IMR-90 (cell line): Measurements from ENCODE around the gene PCDHGB3. TPM values are rescaled to one million over a fixed set of nuclear protein-coding genes. Genes with fewer than 3 reads are reported as not detected.

Experiments used
- ATAC-seq: fragments of 200-7000 bp; cut with Tn5 transposase; 2 replicates; pipeline ENCODE4 v1.9.1; 2020; ENCODE audit warnings: low read depth, mild to moderate bottlenecking, moderate library complexity
- BruUV-seq: library from RNA; stranded (reverse); fragments of 400-500 nt; replicated peaks from 2 replicates; lab custom pipeline; 2021; lab: Mats Ljungman, UMichigan
- CTCF ChIA-PET: fragments of 300-600 bp; formaldehyde crosslinking; extraction: SDS; loops from one replicate; lab custom pipeline; 2021; ENCODE audit warnings: antibody characterized with exemption; lab: Yijun Ruan, JAX
- POLR2A ChIA-PET: fragments of 300-600 bp; sonication (Branson Sonifier 250); formaldehyde crosslinking; loops from one replicate; lab custom pipeline; 2022; ENCODE audit warnings: antibody characterized with exemption; ENCODE audit not compliant: unreplicated experiment; lab: Charles Lee
- DNase-seq: peaks from one replicate; pipeline ENCODE4 v3.0.0; 2013
- H2AFZ ChIP-seq: replicated peaks from 2 replicates; pipeline ENCODE3; 2013; ENCODE audit warnings: low read length, mild to moderate bottlenecking; ENCODE audit not compliant: poor library complexity
- H2AK5ac ChIP-seq: 2 replicates; pipeline ENCODE4 v1.6.1; 2013; ENCODE audit warnings: low read depth, low read length, inconsistent platforms
- H2AK9ac ChIP-seq: replicated peaks from 2 replicates; pipeline ENCODE3; 2013; ENCODE audit warnings: mild to moderate bottlenecking, low read depth, low read length, moderate library complexity; ENCODE audit not compliant: poor library complexity
- H2BK120ac ChIP-seq: 2 replicates; pipeline ENCODE4 v1.6.1; 2013; ENCODE audit warnings: low read depth, low read length, inconsistent platforms
- H2BK15ac ChIP-seq: 3 replicates; pipeline ENCODE4 v1.6.1; 2013; ENCODE audit warnings: low read depth, low read length, inconsistent platforms
- H2BK20ac ChIP-seq: 2 replicates; pipeline ENCODE4 v1.6.1; 2013; ENCODE audit warnings: low read depth, mild to moderate bottlenecking, inconsistent platforms, low read length, moderate library complexity
- H2BK5ac ChIP-seq: 2 replicates; pipeline ENCODE4 v1.6.1; 2013; ENCODE audit warnings: mild to moderate bottlenecking, low read depth, low read length, inconsistent platforms; ENCODE audit not compliant: poor library complexity, severe bottlenecking
- H3K14ac ChIP-seq: replicated peaks from 2 replicates; pipeline ENCODE4 v1.6.1; 2013; ENCODE audit warnings: low read depth, low read length, inconsistent platforms
- H3K18ac ChIP-seq: 2 replicates; pipeline ENCODE4 v1.6.1; 2013; ENCODE audit warnings: low read depth, low read length, control low read depth
- H3K23ac ChIP-seq: 2 replicates; pipeline ENCODE4 v1.6.1; 2013; ENCODE audit warnings: low read depth, low read length, inconsistent platforms
- H3K27ac ChIP-seq: 2 replicates; pipeline ENCODE4 v1.5.1; 2013; ENCODE audit warnings: mild to moderate bottlenecking, control low read depth, low read length; ENCODE audit not compliant: insufficient read depth
- H3K27me3 ChIP-seq: 2 replicates; pipeline ENCODE4 v1.6.1; 2013; ENCODE audit warnings: low read length; ENCODE audit not compliant: control insufficient read depth, insufficient read depth
- H3K36me3 ChIP-seq: 2 replicates; pipeline ENCODE4 v1.6.1; 2013; ENCODE audit warnings: low read length, mixed read lengths; ENCODE audit not compliant: control insufficient read depth, insufficient read depth
- H3K4ac ChIP-seq: 2 replicates; pipeline ENCODE4 v1.6.1; 2013; ENCODE audit warnings: low read depth, low read length, inconsistent platforms
- H3K4me1 ChIP-seq: 2 replicates; pipeline ENCODE4 v1.6.1; 2013; ENCODE audit warnings: low read length, mixed read lengths; ENCODE audit not compliant: control insufficient read depth, insufficient read depth
- H3K4me2 ChIP-seq: 2 replicates; pipeline ENCODE4 v1.6.1; 2013; ENCODE audit warnings: low read depth, mild to moderate bottlenecking, control low read depth, low read length, moderate library complexity
- H3K4me3 ChIP-seq: 2 replicates; pipeline ENCODE4 v1.5.1; 2013; ENCODE audit warnings: low read depth, mild to moderate bottlenecking, control low read depth, low read length, moderate library complexity; ENCODE audit not compliant: insufficient read depth
- H3K56ac ChIP-seq: 2 replicates; pipeline ENCODE4 v1.6.1; 2013; ENCODE audit warnings: low read length, inconsistent platforms; ENCODE audit not compliant: insufficient read depth; ENCODE audit errors: extremely low read depth
- H3K79me1 ChIP-seq, 2 experiments: 2 replicates each; pipeline ENCODE4 v1.6.1; 2013; ENCODE audit warnings: low read length in 2 of 2, inconsistent platforms in 1 of 2, low read depth in 1 of 2
- H3K9ac ChIP-seq: 2 replicates; pipeline ENCODE4 v1.6.1; 2013; ENCODE audit warnings: low read depth, low read length, control low read depth
- H3K9me1 ChIP-seq: 2 replicates; pipeline ENCODE4 v1.6.1; 2013; ENCODE audit warnings: low read length, inconsistent platforms; ENCODE audit not compliant: insufficient read depth
- H3K9me3 ChIP-seq: 2 replicates; pipeline ENCODE4 v1.6.1; 2013; ENCODE audit warnings: low read length; ENCODE audit not compliant: control insufficient read depth, insufficient read depth
- H4K20me1 ChIP-seq: 2 replicates; pipeline ENCODE4 v1.6.1; 2013; ENCODE audit warnings: low read length, inconsistent platforms; ENCODE audit not compliant: insufficient read depth
- H4K5ac ChIP-seq: 2 replicates; pipeline ENCODE4 v1.6.1; 2013; ENCODE audit warnings: mild to moderate bottlenecking, low read depth, low read length, control low read depth
- H4K8ac ChIP-seq, 2 experiments: 2 replicates each; pipeline ENCODE4 v1.6.1; 2013; ENCODE audit warnings: low read depth in 2 of 2, low read length in 2 of 2, control low read depth in 1 of 2, inconsistent platforms in 1 of 2
- H4K91ac ChIP-seq: 2 replicates; pipeline ENCODE4 v1.6.1; 2013; ENCODE audit warnings: low read depth, low read length, inconsistent platforms; ENCODE audit not compliant: insufficient read depth
- BHLHE40 ChIP-seq: fragments of 150-350 bp; IDR thresholded peaks from 2 replicates; pipeline ENCODE4 v1.6.1; 2016; ENCODE audit warnings: mild to moderate bottlenecking, low read depth, low read length
- CEBPB ChIP-seq: IDR thresholded peaks from 2 replicates; pipeline ENCODE4 v1.6.1; 2012; ENCODE audit warnings: low read depth, low read length, improper control_type of control experiment
- FOS ChIP-seq: fragments of 150-350 bp; IDR thresholded peaks from 2 replicates; pipeline ENCODE4 v1.6.1; 2016; ENCODE audit warnings: low read depth, low read length
- MXI1 ChIP-seq: IDR thresholded peaks from 2 replicates; pipeline ENCODE4 v1.6.1; 2012; ENCODE audit warnings: low read depth, mild to moderate bottlenecking, low read length, moderate library complexity, borderline replicate concordance
- NFE2L2 ChIP-seq: fragments of 150-350 bp; IDR thresholded peaks from 2 replicates; pipeline ENCODE4 v1.6.1; 2016; ENCODE audit warnings: low read depth, mild to moderate bottlenecking, low read length
- POLR2A ChIP-seq: IDR thresholded peaks from 2 replicates; pipeline ENCODE4 v1.6.1; 2012; ENCODE audit warnings: mild to moderate bottlenecking, low read depth, low read length
- RAD21 ChIP-seq: IDR thresholded peaks from 2 replicates; pipeline ENCODE4 v1.6.1; 2012; ENCODE audit warnings: low read length, improper control_type of control experiment
- SMC3 ChIP-seq: fragments of 150-350 bp; IDR thresholded peaks from 2 replicates; pipeline ENCODE4 v1.6.1; 2016; ENCODE audit warnings: low read depth, mild to moderate bottlenecking, antibody characterized with exemption, low read length, moderate library complexity
- WGBS, 2 experiments: methylation state at CpG; one replicate each; pipeline versions ENCODE4 v1.1.5 to v1.1.7; 2013; ENCODE audit warnings: missing lambda C conversion rate in 2 of 2; ENCODE audit not compliant: insufficient read length in 1 of 2; ENCODE audit errors: extremely low coverage in 2 of 2; 5-methylcytosine and 5-hydroxymethylcytosine counted together
- dilution Hi-C: fragments of 300-500 bp; cut with HindIII; formaldehyde crosslinking; loops from one replicate; pipeline ENCODE4 v1.14.3; 2018; ENCODE audit warnings: low sequenced_read_pairs; ENCODE audit not compliant: unreplicated experiment
- in situ Hi-C: fragments of 300-500 bp; cut with MboI; formaldehyde crosslinking; loops from 3 replicates; pipeline ENCODE4 v1.14.3; 2019; ENCODE audit warnings: low sequenced_read_pairs, inconsistent platforms, mixed read lengths
- intact Hi-C: fragments of 100-400 bp; cut with micrococcal nuclease; formaldehyde crosslinking; loops from 2 replicates; pipeline ENCODE4 v1.10.0; 2022
- polyA plus RNA-seq, 3 experiments: library from polyadenylated mRNA; depleted of rRNA; stranded (reverse); fragments of >200 nt; gene quantifications; 2 replicates each; pipeline ENCODE4 v1.2.3, GENCODE V29; 2012; ENCODE audit warnings: low replicate concordance in 1 of 3
- total RNA-seq: library from RNA; depleted of rRNA; stranded (reverse); fragments of >200 nt; gene quantifications from 2 replicates; pipeline ENCODE4 v1.2.3, GENCODE V29; 2012
- TF ChIP-seq, protein P1 (sequence below): fragments of 150-350 bp; IDR thresholded peaks from 2 replicates; pipeline ENCODE4 v1.6.1; 2016; ENCODE audit warnings: low read depth, mild to moderate bottlenecking, low read length, moderate library complexity, borderline replicate concordance

The PCDHGB3 gene
- total and polyA plus RNA-seq, 2 of the 4 experiments (the other 2 are of a cell fraction), result 3.4 to 5.9 TPM

- no peak overlapping the region for H3K4ac ChIP-seq
- H2AK9ac ChIP-seq, result no peak overlapping the region
- H4K5ac ChIP-seq, result peak overlapping the region; percentile 12; the same call in 1 of the 2 replicates
- no peaks in the 10 kb centered on the region for H4K20me1 ChIP-seq
- ATAC-seq (peak; percentile 48), DNase-seq (no peak)
- H3K9me3 ChIP-seq, result peaks cover 42% of the 10 kb centered on the region
- no peak overlapping the region; the same call in 1 of the 2 replicates for H3K23ac ChIP-seq
- no peak overlapping the region for H2AK5ac ChIP-seq
- peak overlapping the region; percentile 21 for H3K9ac ChIP-seq
- H2BK5ac ChIP-seq, result no peak overlapping the region
- dilution Hi-C loops, result no loop called here
- no peak overlapping the region for H3K56ac ChIP-seq
- no peak overlapping the region for H4K91ac ChIP-seq
- H2AFZ ChIP-seq, result peak overlapping the region; percentile 87
- POLR2A ChIA-PET, result no interaction called here
- H3K4me2 ChIP-seq, result peak overlapping the region; percentile 58; the same call in 1 of the 2 replicates
- peak overlapping the region in 1 of 2 experiments; percentile 53; a peak in 1 of 4 replicates for H4K8ac ChIP-seq
- no TSS peak for BruUV-seq
- CTCF ChIA-PET, result no interaction called here
- H2BK15ac ChIP-seq, result no peak overlapping the region
- intact Hi-C loops, result no loop called here
- in situ Hi-C loops, result no loop called here
- H3K18ac ChIP-seq, result peak overlapping the region; percentile 51; the same call in 1 of the 2 replicates
- no peaks in the 10 kb centered on the region for H3K4me1 ChIP-seq
- H3K27ac ChIP-seq, result peak overlapping the region; percentile 44
- peaks cover 4% of the 10 kb centered on the region; the same call in 1 of the 2 replicates for H3K36me3 ChIP-seq
- H2BK20ac ChIP-seq, result no peak overlapping the region
- no peaks in the 10 kb centered on the region for H3K79me1 ChIP-seq
- H3K27me3 ChIP-seq, result no peaks in the 10 kb centered on the region; the same call in 1 of the 2 replicates
- TF ChIP-seq POLR2A (no peak), BHLHE40 (no peak), FOS (no peak), MXI1 (no peak), RAD21 (no peak), NFE2L2 (no peak), CEBPB (no peak), SMC3 (no peak)
- TF ChIP-seq, protein P1, sequence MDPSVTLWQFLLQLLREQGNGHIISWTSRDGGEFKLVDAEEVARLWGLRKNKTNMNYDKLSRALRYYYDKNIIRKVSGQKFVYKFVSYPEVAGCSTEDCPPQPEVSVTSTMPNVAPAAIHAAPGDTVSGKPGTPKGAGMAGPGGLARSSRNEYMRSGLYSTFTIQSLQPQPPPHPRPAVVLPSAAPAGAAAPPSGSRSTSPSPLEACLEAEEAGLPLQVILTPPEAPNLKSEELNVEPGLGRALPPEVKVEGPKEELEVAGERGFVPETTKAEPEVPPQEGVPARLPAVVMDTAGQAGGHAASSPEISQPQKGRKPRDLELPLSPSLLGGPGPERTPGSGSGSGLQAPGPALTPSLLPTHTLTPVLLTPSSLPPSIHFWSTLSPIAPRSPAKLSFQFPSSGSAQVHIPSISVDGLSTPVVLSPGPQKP, result no peak
- H3K4me3 ChIP-seq, result peak overlapping the region; percentile 48
- WGBS, 2 experiments, result 21% methylated on average over 17 of the region's 31 CpGs; no CpG with 5 or more reads in 1 of the 2 experiments
- 0 out of 2 replicates have a peak overlapping the region, but pooled peaks have one; percentile 3 for H3K14ac ChIP-seq
- no peaks in the 10 kb centered on the region for H3K9me1 ChIP-seq
- H2BK120ac ChIP-seq, result no peak overlapping the region
These were observed 26.0 kb upstream of the PCDHGB3 start for GRCh38 chr5:141343953-141344463.
